HG03175 (cell line): ENCODE results near the gene ZZZ3.
"Not testable (repeated sequence)": the region's sequence is repeated elsewhere in the genome, so short reads cannot be mapped to it uniquely, and the experiment has no call there.

Source experiments
- ATAC-seq: cut with Tn5 transposase; IDR thresholded peaks from one replicate; pipeline ENCODE4 v1.9.1; 2021; ENCODE audit warnings: mild to moderate bottlenecking, moderate library complexity; ENCODE audit not compliant: unreplicated experiment

The ZZZ3 gene

GRCh38 chr1:77682460-77683159 lies at the start of gene ZZZ3:
Gene ZZZ3 (minus strand): TSS chr1:77682658. CDS start chr1:77633354, 49,304 bp downstream.
- ATAC-seq, result peak; percentile 70

- ATAC-seq, result no peak
These were observed 49.6 kb upstream of the ZZZ3 start for GRCh38 chr1:77732090-77732489.

GRCh38 chr1:77725706-77726105 lies 43.2 kb upstream of the ZZZ3 start:
- no peak for ATAC-seq

GRCh38 chr1:77718181-77718580 lies 35.7 kb upstream of the ZZZ3 start:
- no peak for ATAC-seq

- no peak for ATAC-seq
These were observed 33.6 kb upstream of the ZZZ3 start for GRCh38 chr1:77716065-77716464.

- no peak for ATAC-seq
These were observed 27.3 kb upstream of the ZZZ3 start for GRCh38 chr1:77709727-77710126.

- no peak for ATAC-seq
These were observed 23.9 kb upstream of the ZZZ3 start for GRCh38 chr1:77706321-77706720.

GRCh38 chr1:77704736-77705135 lies 22.3 kb upstream of the ZZZ3 start:
- ATAC-seq, result no peak

GRCh38 chr1:77699673-77700072 lies 17.2 kb upstream of the ZZZ3 start:
- ATAC-seq, result not testable (repeated sequence)

GRCh38 chr1:77697441-77697840 lies 15.0 kb upstream of the ZZZ3 start:
- ATAC-seq, result no peak

GRCh38 chr1:77688939-77689338 lies 6.5 kb upstream of the ZZZ3 start:
- peak; percentile 74 for ATAC-seq

GRCh38 chr1:77687519-77687906 lies 5.1 kb upstream of the ZZZ3 start:
- no peak for ATAC-seq

GRCh38 chr1:77686796-77687518 lies 4.5 kb upstream of the ZZZ3 start:
- ATAC-seq, result no peak

- ATAC-seq, result peak; percentile 79
These were observed 996 bp upstream of the ZZZ3 start for GRCh38 chr1:77683160-77684148.

GRCh38 chr1:77680173-77680572 lies 2.3 kb downstream of the ZZZ3 start:
- ATAC-seq, result no peak

GRCh38 chr1:77678660-77679610 lies 3.5 kb downstream of the ZZZ3 start:
- no peak for ATAC-seq

GRCh38 chr1:77674807-77675206 lies 7.7 kb downstream of the ZZZ3 start:
- ATAC-seq, result not testable (repeated sequence)

- no peak for ATAC-seq
These were observed 8.6 kb downstream of the ZZZ3 start for GRCh38 chr1:77673716-77674355.

GRCh38 chr1:77673030-77673429 lies 9.4 kb downstream of the ZZZ3 start:
- no peak for ATAC-seq

- no peak for ATAC-seq
These were observed 10.1 kb downstream of the ZZZ3 start for GRCh38 chr1:77672374-77672773.
